ENCODE results near the gene ROBO4. TPM values are rescaled to one million over a fixed set of nuclear protein-coding genes. Genes with fewer than 3 reads are reported as not detected.

Gene ROBO4
- total RNA-seq, 1 donor from 2014 or later = 28.8 TPM

GRCh38 chr11:124864176-124864891 lies 33.3 kb downstream of the ROBO4 start:
- H3K4me1 Mint-ChIP-seq (ENCODE audit: unreplicated experiment) = peaks cover 25% of the 10 kb centered on the region
- H3K27ac Mint-ChIP-seq (ENCODE audit: unreplicated experiment) = no peak overlapping the region

GRCh38 chr11:124863826-124864165 lies 33.9 kb downstream of the ROBO4 start:
- DNase-seq (ENCODE audit: low spot score) = no peak
- peaks cover 25% of the 10 kb centered on the region for H3K4me1 Mint-ChIP-seq (ENCODE audit: unreplicated experiment)
- no peak overlapping the region for H3K4me3 Mint-ChIP-seq (ENCODE audit: unreplicated experiment)
- H3K27ac Mint-ChIP-seq (ENCODE audit: unreplicated experiment) = no peak overlapping the region
- H3K27me3 Mint-ChIP-seq (ENCODE audit: unreplicated experiment) = peaks cover 33% of the 10 kb centered on the region
- TF ChIP-seq CTCF (IDR thresholded peaks at IDR 0.05; ENCODE audit: unreplicated experiment) = no peak
- no peaks in the 10 kb centered on the region for H3K9me3 Mint-ChIP-seq (ENCODE audit: unreplicated experiment)
- no peaks in the 10 kb centered on the region for H3K36me3 Mint-ChIP-seq (ENCODE audit: low read depth, unreplicated experiment)

More at GRCh38 chr11:124864176-124864891, 33.3 kb downstream of the ROBO4 start:
- Mint-ChIP-seq H3K36me3 (ENCODE audit: low read depth, unreplicated experiment) (no peaks in the 10 kb centered on the region), H3K27me3 (ENCODE audit: unreplicated experiment) (peaks cover 33% of the 10 kb centered on the region), H3K9me3 (ENCODE audit: unreplicated experiment) (no peaks in the 10 kb centered on the region), H3K4me3 (ENCODE audit: unreplicated experiment) (no peak overlapping the region)
- no peak for DNase-seq (ENCODE audit: low spot score)
- TF ChIP-seq CTCF (IDR thresholded peaks at IDR 0.05; ENCODE audit: unreplicated experiment) = no peak

- no peaks in the 10 kb centered on the region for H3K9me3 Mint-ChIP-seq (ENCODE audit: unreplicated experiment)
- no peak for DNase-seq (ENCODE audit: low spot score)
- TF ChIP-seq CTCF (IDR thresholded peaks at IDR 0.05; ENCODE audit: unreplicated experiment) = no peak
- peak overlapping the region; percentile 8 for H3K4me3 Mint-ChIP-seq (ENCODE audit: unreplicated experiment)
- peaks cover 22% of the 10 kb centered on the region for H3K4me1 Mint-ChIP-seq (ENCODE audit: unreplicated experiment)
- no peak overlapping the region for H3K27ac Mint-ChIP-seq (ENCODE audit: unreplicated experiment)
- H3K27me3 Mint-ChIP-seq (ENCODE audit: unreplicated experiment) = peaks cover 33% of the 10 kb centered on the region
- no peaks in the 10 kb centered on the region for H3K36me3 Mint-ChIP-seq (ENCODE audit: low read depth, unreplicated experiment)
Measured at GRCh38 chr11:124863137-124863825, 34.4 kb downstream of the ROBO4 start.

- Mint-ChIP-seq H3K27ac (ENCODE audit: unreplicated experiment) (no peak overlapping the region), H3K4me1 (ENCODE audit: unreplicated experiment) (peaks cover 15% of the 10 kb centered on the region), H3K9me3 (ENCODE audit: unreplicated experiment) (no peaks in the 10 kb centered on the region), H3K4me3 (ENCODE audit: unreplicated experiment) (no peak overlapping the region), H3K36me3 (ENCODE audit: low read depth, unreplicated experiment) (no peaks in the 10 kb centered on the region), H3K27me3 (ENCODE audit: unreplicated experiment) (peaks cover 27% of the 10 kb centered on the region)
- no peak for TF ChIP-seq CTCF (IDR thresholded peaks at IDR 0.05; ENCODE audit: unreplicated experiment)
- no peak for DNase-seq (ENCODE audit: low spot score)
Measured at GRCh38 chr11:124861670-124862069, 36.0 kb downstream of the ROBO4 start.

- TF ChIP-seq CTCF (IDR thresholded peaks at IDR 0.05; ENCODE audit: unreplicated experiment) = no peak
- no peaks in the 10 kb centered on the region for H3K9me3 Mint-ChIP-seq (ENCODE audit: unreplicated experiment)
- no peak for DNase-seq (ENCODE audit: low spot score)
- no peaks in the 10 kb centered on the region for H3K36me3 Mint-ChIP-seq (ENCODE audit: low read depth, unreplicated experiment)
- H3K27ac Mint-ChIP-seq (ENCODE audit: unreplicated experiment) = no peak overlapping the region
- peaks cover 19% of the 10 kb centered on the region for H3K27me3 Mint-ChIP-seq (ENCODE audit: unreplicated experiment)
- peaks cover 13% of the 10 kb centered on the region for H3K4me1 Mint-ChIP-seq (ENCODE audit: unreplicated experiment)
- H3K4me3 Mint-ChIP-seq (ENCODE audit: unreplicated experiment) = no peak overlapping the region
Measured at GRCh38 chr11:124859171-124859570, 38.5 kb downstream of the ROBO4 start.

Measured in endothelial cell (in vitro differentiated cells).